Measurements from ENCODE around the gene COX4I1. TPM values are rescaled to one million over a fixed set of nuclear protein-coding genes. Genes with fewer than 3 reads are reported as not detected.

Gene COX4I1
- total and polyA plus RNA-seq, 10 of the 15 experiments (the other 5 are each of a cell fraction or from before 2014, with no cell fraction given): 480 to 1,889 (median 872) TPM

GRCh38 chr16:85832570-85833218, 33.2 kb downstream of the COX4I1 start (continued):
- TF ChIP-seq SMAD1 (IDR thresholded peaks at IDR 0.05; ENCODE audit: low read depth, partially characterized antibody) (no peak), TCF3 (IDR thresholded peaks at IDR 0.05; ENCODE audit: borderline replicate concordance, insufficient read depth, low read depth, low read length) (peak; percentile 88), ZZZ3 (IDR thresholded peaks at IDR 0.05; ENCODE audit: control insufficient read depth, insufficient read length, low read depth) (no peak)

GRCh38 chr16:85833219-85833920, 33.9 kb downstream of the COX4I1 start:
- no peak overlapping the region for H3K27ac ChIP-seq (ENCODE audit: control insufficient read depth, insufficient read depth)
- no peak overlapping the region for H3K4me3 ChIP-seq
- no peaks in the 10 kb centered on the region for H3K79me2 ChIP-seq (ENCODE audit: control insufficient read depth, insufficient read depth, low read length)
- ChIA-PET SMC1A (ENCODE audit: uncharacterized antibody, unreplicated experiment) (interaction anchor here (0.8 to 1.6 kb wide), 3 partner anchors 11 to 37 kb away, joined by 3 to 4 read pairs (median 3); no protein-coding TSS in a partner anchor), CTCF (interaction anchor here (1.3 to 2.2 kb wide), 3 partner anchors 14 to 75 kb away, joined by 3 to 10 read pairs (median 3); no protein-coding TSS in a partner anchor), POLR2A (no interaction called here), RAD21 (ENCODE audit: unreplicated experiment) (interaction anchor here (1.0 to 1.5 kb wide), 3 partner anchors 14 to 155 kb away, joined by 3 to 5 read pairs (median 4); no protein-coding TSS in a partner anchor)
- no peak for DNase-seq (ENCODE audit: low read depth, low spot score)
- no peaks in the 10 kb centered on the region for H4K20me1 ChIP-seq (ENCODE audit: control insufficient read depth, insufficient read depth)
- FAIRE-seq: no peak
- H3K4me2 ChIP-seq (ENCODE audit: control insufficient read depth, insufficient read depth): no peak overlapping the region
- in situ Hi-C loops (cut with MboI): no loop called here
- peaks cover 12% of the 10 kb centered on the region for H3K4me1 ChIP-seq (ENCODE audit: control insufficient read depth, insufficient read depth, low read length)
- no peaks in the 10 kb centered on the region; the same call in 2 of the 3 replicates for H3K9me3 ChIP-seq (replicated peaks; ENCODE audit: control insufficient read depth, insufficient read depth, low read length)
- no peak for ATAC-seq
- BruUV-seq (replicated peaks): no TSS peak
- intact Hi-C loops (cut with micrococcal nuclease; ENCODE audit: unreplicated experiment): no loop called here
- H2AFZ ChIP-seq (ENCODE audit: control insufficient read depth, low read depth, low read length): no peak overlapping the region; the same call in 1 of the 2 replicates
- TF ChIP-seq CEBPB (IDR thresholded peaks at IDR 0.05; ENCODE audit: borderline replicate concordance in 1 of 2, low read depth in 2 of 2, low read length in 2 of 2): no peak
- no peak for TF ChIP-seq KAT2A (conservative IDR thresholded peaks at IDR 0.05; ENCODE audit: control insufficient read depth, low read depth, low read length)
- no peak for TF ChIP-seq PML (IDR thresholded peaks at IDR 0.05; ENCODE audit: low read length)
- TF ChIP-seq, protein P1, sequence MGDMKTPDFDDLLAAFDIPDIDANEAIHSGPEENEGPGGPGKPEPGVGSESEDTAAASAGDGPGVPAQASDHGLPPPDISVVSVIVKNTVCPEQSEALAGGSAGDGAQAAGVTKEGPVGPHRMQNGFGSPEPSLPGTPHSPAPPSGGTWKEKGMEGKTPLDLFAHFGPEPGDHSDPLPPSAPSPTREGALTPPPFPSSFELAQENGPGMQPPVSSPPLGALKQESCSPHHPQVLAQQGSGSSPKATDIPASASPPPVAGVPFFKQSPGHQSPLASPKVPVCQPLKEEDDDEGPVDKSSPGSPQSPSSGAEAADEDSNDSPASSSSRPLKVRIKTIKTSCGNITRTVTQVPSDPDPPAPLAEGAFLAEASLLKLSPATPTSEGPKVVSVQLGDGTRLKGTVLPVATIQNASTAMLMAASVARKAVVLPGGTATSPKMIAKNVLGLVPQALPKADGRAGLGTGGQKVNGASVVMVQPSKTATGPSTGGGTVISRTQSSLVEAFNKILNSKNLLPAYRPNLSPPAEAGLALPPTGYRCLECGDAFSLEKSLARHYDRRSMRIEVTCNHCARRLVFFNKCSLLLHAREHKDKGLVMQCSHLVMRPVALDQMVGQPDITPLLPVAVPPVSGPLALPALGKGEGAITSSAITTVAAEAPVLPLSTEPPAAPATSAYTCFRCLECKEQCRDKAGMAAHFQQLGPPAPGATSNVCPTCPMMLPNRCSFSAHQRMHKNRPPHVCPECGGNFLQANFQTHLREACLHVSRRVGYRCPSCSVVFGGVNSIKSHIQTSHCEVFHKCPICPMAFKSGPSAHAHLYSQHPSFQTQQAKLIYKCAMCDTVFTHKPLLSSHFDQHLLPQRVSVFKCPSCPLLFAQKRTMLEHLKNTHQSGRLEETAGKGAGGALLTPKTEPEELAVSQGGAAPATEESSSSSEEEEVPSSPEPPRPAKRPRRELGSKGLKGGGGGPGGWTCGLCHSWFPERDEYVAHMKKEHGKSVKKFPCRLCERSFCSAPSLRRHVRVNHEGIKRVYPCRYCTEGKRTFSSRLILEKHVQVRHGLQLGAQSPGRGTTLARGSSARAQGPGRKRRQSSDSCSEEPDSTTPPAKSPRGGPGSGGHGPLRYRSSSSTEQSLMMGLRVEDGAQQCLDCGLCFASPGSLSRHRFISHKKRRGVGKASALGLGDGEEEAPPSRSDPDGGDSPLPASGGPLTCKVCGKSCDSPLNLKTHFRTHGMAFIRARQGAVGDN (IDR thresholded peaks at IDR 0.05): no peak
- no peak for TF ChIP-seq ZNF622 (IDR thresholded peaks at IDR 0.05)
- no peak for TF ChIP-seq TCF7 (IDR thresholded peaks at IDR 0.05; ENCODE audit: borderline replicate concordance)
- TF ChIP-seq MEF2B (IDR thresholded peaks at IDR 0.05; ENCODE audit: partially characterized antibody, poor library complexity, severe bottlenecking): no peak
- TF ChIP-seq SMAD1 (IDR thresholded peaks at IDR 0.05; ENCODE audit: low read depth, partially characterized antibody): no peak
- TF ChIP-seq YBX1 (IDR thresholded peaks at IDR 0.05): no peak
- TF ChIP-seq HDGF (IDR thresholded peaks at IDR 0.05): no peak
- no peak for TF ChIP-seq E2F8 (IDR thresholded peaks at IDR 0.05; ENCODE audit: low read depth, partially characterized antibody)
- no peak for TF ChIP-seq SIN3A (IDR thresholded peaks at IDR 0.05; ENCODE audit: low read depth, low read length)
- peaks cover 2 to 3% of the 10 kb centered on the region in 2 experiments; a peak in 3 of 4 replicates for H3K27me3 ChIP-seq (replicated peaks in 1 of 2; ENCODE audit: control insufficient read depth in 2 of 2, insufficient read depth in 2 of 2, low read length in 1 of 2)
- no peaks in the 10 kb centered on the region for H3K36me3 ChIP-seq (ENCODE audit: control insufficient read depth in 2 of 2, insufficient read depth in 2 of 2, low read length in 1 of 2)
- H3K9ac ChIP-seq (ENCODE audit: control insufficient read depth, insufficient read depth, low read length): no peak overlapping the region
- 73% methylated on average over 22 of the region's 22 CpGs for WGBS (ENCODE audit: insufficient coverage, insufficient replicate concordance, low lambda C conversion rate, missing lambda C conversion rate)

Measured in GM12878 (cell line).